IMR-90 (cell line): Measurements from ENCODE around the gene SORL1. TPM values are rescaled to one million over a fixed set of nuclear protein-coding genes. Genes with fewer than 3 reads are reported as not detected.

ENCODE experiments used
- ATAC-seq: fragments of 200-7000 bp; cut with Tn5 transposase; 2 replicates; pipeline ENCODE4 v1.9.1; 2020; ENCODE audit warnings: low read depth, mild to moderate bottlenecking, moderate library complexity
- BruUV-seq: library from RNA; stranded (reverse); fragments of 400-500 nt; replicated peaks from 2 replicates; lab custom pipeline; 2021; lab: Mats Ljungman, UMichigan
- CTCF ChIA-PET: fragments of 300-600 bp; formaldehyde crosslinking; extraction: SDS; loops from one replicate; lab custom pipeline; 2021; ENCODE audit warnings: antibody characterized with exemption; lab: Yijun Ruan, JAX
- POLR2A ChIA-PET: fragments of 300-600 bp; sonication (Branson Sonifier 250); formaldehyde crosslinking; loops from one replicate; lab custom pipeline; 2022; ENCODE audit warnings: antibody characterized with exemption; ENCODE audit not compliant: unreplicated experiment; lab: Charles Lee
- DNase-seq: peaks from one replicate; pipeline ENCODE4 v3.0.0; 2013
- H2AFZ ChIP-seq: replicated peaks from 2 replicates; pipeline ENCODE3; 2013; ENCODE audit warnings: low read length, mild to moderate bottlenecking; ENCODE audit not compliant: poor library complexity
- H2AK5ac ChIP-seq: 2 replicates; pipeline ENCODE4 v1.6.1; 2013; ENCODE audit warnings: low read depth, low read length, inconsistent platforms
- H2AK9ac ChIP-seq: replicated peaks from 2 replicates; pipeline ENCODE3; 2013; ENCODE audit warnings: mild to moderate bottlenecking, low read depth, low read length, moderate library complexity; ENCODE audit not compliant: poor library complexity
- H2BK120ac ChIP-seq: 2 replicates; pipeline ENCODE4 v1.6.1; 2013; ENCODE audit warnings: low read depth, low read length, inconsistent platforms
- H2BK15ac ChIP-seq: 3 replicates; pipeline ENCODE4 v1.6.1; 2013; ENCODE audit warnings: low read depth, low read length, inconsistent platforms
- H2BK20ac ChIP-seq: 2 replicates; pipeline ENCODE4 v1.6.1; 2013; ENCODE audit warnings: low read depth, mild to moderate bottlenecking, inconsistent platforms, low read length, moderate library complexity
- H2BK5ac ChIP-seq: 2 replicates; pipeline ENCODE4 v1.6.1; 2013; ENCODE audit warnings: mild to moderate bottlenecking, low read depth, low read length, inconsistent platforms; ENCODE audit not compliant: poor library complexity, severe bottlenecking
- H3K14ac ChIP-seq: replicated peaks from 2 replicates; pipeline ENCODE4 v1.6.1; 2013; ENCODE audit warnings: low read depth, low read length, inconsistent platforms
- H3K18ac ChIP-seq: 2 replicates; pipeline ENCODE4 v1.6.1; 2013; ENCODE audit warnings: low read depth, low read length, control low read depth
- H3K23ac ChIP-seq: 2 replicates; pipeline ENCODE4 v1.6.1; 2013; ENCODE audit warnings: low read depth, low read length, inconsistent platforms
- H3K27ac ChIP-seq: 2 replicates; pipeline ENCODE4 v1.5.1; 2013; ENCODE audit warnings: mild to moderate bottlenecking, control low read depth, low read length; ENCODE audit not compliant: insufficient read depth
- H3K27me3 ChIP-seq: 2 replicates; pipeline ENCODE4 v1.6.1; 2013; ENCODE audit warnings: low read length; ENCODE audit not compliant: control insufficient read depth, insufficient read depth
- H3K36me3 ChIP-seq: 2 replicates; pipeline ENCODE4 v1.6.1; 2013; ENCODE audit warnings: low read length, mixed read lengths; ENCODE audit not compliant: control insufficient read depth, insufficient read depth
- H3K4ac ChIP-seq: 2 replicates; pipeline ENCODE4 v1.6.1; 2013; ENCODE audit warnings: low read depth, low read length, inconsistent platforms
- H3K4me1 ChIP-seq: 2 replicates; pipeline ENCODE4 v1.6.1; 2013; ENCODE audit warnings: low read length, mixed read lengths; ENCODE audit not compliant: control insufficient read depth, insufficient read depth
- H3K4me2 ChIP-seq: 2 replicates; pipeline ENCODE4 v1.6.1; 2013; ENCODE audit warnings: low read depth, mild to moderate bottlenecking, control low read depth, low read length, moderate library complexity
- H3K4me3 ChIP-seq: 2 replicates; pipeline ENCODE4 v1.5.1; 2013; ENCODE audit warnings: low read depth, mild to moderate bottlenecking, control low read depth, low read length, moderate library complexity; ENCODE audit not compliant: insufficient read depth
- H3K56ac ChIP-seq: 2 replicates; pipeline ENCODE4 v1.6.1; 2013; ENCODE audit warnings: low read length, inconsistent platforms; ENCODE audit not compliant: insufficient read depth; ENCODE audit errors: extremely low read depth
- H3K79me1 ChIP-seq, 2 experiments: 2 replicates each; pipeline ENCODE4 v1.6.1; 2013; ENCODE audit warnings: low read length in 2 of 2, inconsistent platforms in 1 of 2, low read depth in 1 of 2
- H3K9ac ChIP-seq: 2 replicates; pipeline ENCODE4 v1.6.1; 2013; ENCODE audit warnings: low read depth, low read length, control low read depth
- H3K9me1 ChIP-seq: 2 replicates; pipeline ENCODE4 v1.6.1; 2013; ENCODE audit warnings: low read length, inconsistent platforms; ENCODE audit not compliant: insufficient read depth
- H3K9me3 ChIP-seq: 2 replicates; pipeline ENCODE4 v1.6.1; 2013; ENCODE audit warnings: low read length; ENCODE audit not compliant: control insufficient read depth, insufficient read depth
- H4K20me1 ChIP-seq: 2 replicates; pipeline ENCODE4 v1.6.1; 2013; ENCODE audit warnings: low read length, inconsistent platforms; ENCODE audit not compliant: insufficient read depth
- H4K5ac ChIP-seq: 2 replicates; pipeline ENCODE4 v1.6.1; 2013; ENCODE audit warnings: mild to moderate bottlenecking, low read depth, low read length, control low read depth
- H4K8ac ChIP-seq, 2 experiments: 2 replicates each; pipeline ENCODE4 v1.6.1; 2013; ENCODE audit warnings: low read depth in 2 of 2, low read length in 2 of 2, control low read depth in 1 of 2, inconsistent platforms in 1 of 2
- H4K91ac ChIP-seq: 2 replicates; pipeline ENCODE4 v1.6.1; 2013; ENCODE audit warnings: low read depth, low read length, inconsistent platforms; ENCODE audit not compliant: insufficient read depth
- BHLHE40 ChIP-seq: fragments of 150-350 bp; IDR thresholded peaks from 2 replicates; pipeline ENCODE4 v1.6.1; 2016; ENCODE audit warnings: mild to moderate bottlenecking, low read depth, low read length
- CEBPB ChIP-seq: IDR thresholded peaks from 2 replicates; pipeline ENCODE4 v1.6.1; 2012; ENCODE audit warnings: low read depth, low read length, improper control_type of control experiment
- CHD1 ChIP-seq: IDR thresholded peaks from 2 replicates; pipeline ENCODE4 v1.6.1; 2012; ENCODE audit warnings: low read depth, low read length, improper control_type of control experiment
- ELK1 ChIP-seq: fragments of 150-350 bp; IDR thresholded peaks from 2 replicates; pipeline ENCODE4 v1.6.1; 2016; ENCODE audit warnings: low read depth, mild to moderate bottlenecking, low read length, moderate library complexity, borderline replicate concordance
- FOS ChIP-seq: fragments of 150-350 bp; IDR thresholded peaks from 2 replicates; pipeline ENCODE4 v1.6.1; 2016; ENCODE audit warnings: low read depth, low read length
- MAZ ChIP-seq: IDR thresholded peaks from 2 replicates; pipeline ENCODE4 v1.6.1; 2012; ENCODE audit warnings: low read depth, mild to moderate bottlenecking, low read length, improper control_type of control experiment, moderate library complexity, borderline replicate concordance
- NFE2L2 ChIP-seq: fragments of 150-350 bp; IDR thresholded peaks from 2 replicates; pipeline ENCODE4 v1.6.1; 2016; ENCODE audit warnings: low read depth, mild to moderate bottlenecking, low read length
- POLR2A ChIP-seq: IDR thresholded peaks from 2 replicates; pipeline ENCODE4 v1.6.1; 2012; ENCODE audit warnings: mild to moderate bottlenecking, low read depth, low read length
- RCOR1 ChIP-seq: IDR thresholded peaks from 2 replicates; pipeline ENCODE4 v1.6.1; 2012; ENCODE audit warnings: mild to moderate bottlenecking, low read length, improper control_type of control experiment; ENCODE audit not compliant: insufficient replicate concordance
- RFX5 ChIP-seq: IDR thresholded peaks from 2 replicates; pipeline ENCODE4 v1.8.0; 2012; ENCODE audit warnings: low read depth, mild to moderate bottlenecking, low read length, moderate library complexity
- SMC3 ChIP-seq: fragments of 150-350 bp; IDR thresholded peaks from 2 replicates; pipeline ENCODE4 v1.6.1; 2016; ENCODE audit warnings: low read depth, mild to moderate bottlenecking, antibody characterized with exemption, low read length, moderate library complexity
- WGBS, 2 experiments: methylation state at CpG; one replicate each; pipeline versions ENCODE4 v1.1.5 to v1.1.7; 2013; ENCODE audit warnings: missing lambda C conversion rate in 2 of 2; ENCODE audit not compliant: insufficient read length in 1 of 2; ENCODE audit errors: extremely low coverage in 2 of 2; 5-methylcytosine and 5-hydroxymethylcytosine counted together
- dilution Hi-C: fragments of 300-500 bp; cut with HindIII; formaldehyde crosslinking; loops from one replicate; pipeline ENCODE4 v1.14.3; 2018; ENCODE audit warnings: low sequenced_read_pairs; ENCODE audit not compliant: unreplicated experiment
- in situ Hi-C: fragments of 300-500 bp; cut with MboI; formaldehyde crosslinking; loops from 3 replicates; pipeline ENCODE4 v1.14.3; 2019; ENCODE audit warnings: low sequenced_read_pairs, inconsistent platforms, mixed read lengths
- intact Hi-C: fragments of 100-400 bp; cut with micrococcal nuclease; formaldehyde crosslinking; loops from 2 replicates; pipeline ENCODE4 v1.10.0; 2022
- polyA plus RNA-seq, 3 experiments: library from polyadenylated mRNA; depleted of rRNA; stranded (reverse); fragments of >200 nt; gene quantifications; 2 replicates each; pipeline ENCODE4 v1.2.3, GENCODE V29; 2012; ENCODE audit warnings: low replicate concordance in 1 of 3
- total RNA-seq: library from RNA; depleted of rRNA; stranded (reverse); fragments of >200 nt; gene quantifications from 2 replicates; pipeline ENCODE4 v1.2.3, GENCODE V29; 2012
- TF ChIP-seq, protein P1 (sequence below): fragments of 150-350 bp; IDR thresholded peaks from 2 replicates; pipeline ENCODE4 v1.6.1; 2017; ENCODE audit warnings: mild to moderate bottlenecking, antibody characterized with exemption, low read length, low read depth
- TF ChIP-seq, protein P2 (sequence below): conservative IDR thresholded peaks from 2 replicates; pipeline ENCODE4 v1.5.1; 2012; ENCODE audit warnings: mild to moderate bottlenecking, low read depth, low read length, improper control_type of control experiment

The SORL1 gene
- total and polyA plus RNA-seq, 2 of the 4 experiments (the other 2 are of a cell fraction): 1.0 to 2.0 TPM

DNA sequence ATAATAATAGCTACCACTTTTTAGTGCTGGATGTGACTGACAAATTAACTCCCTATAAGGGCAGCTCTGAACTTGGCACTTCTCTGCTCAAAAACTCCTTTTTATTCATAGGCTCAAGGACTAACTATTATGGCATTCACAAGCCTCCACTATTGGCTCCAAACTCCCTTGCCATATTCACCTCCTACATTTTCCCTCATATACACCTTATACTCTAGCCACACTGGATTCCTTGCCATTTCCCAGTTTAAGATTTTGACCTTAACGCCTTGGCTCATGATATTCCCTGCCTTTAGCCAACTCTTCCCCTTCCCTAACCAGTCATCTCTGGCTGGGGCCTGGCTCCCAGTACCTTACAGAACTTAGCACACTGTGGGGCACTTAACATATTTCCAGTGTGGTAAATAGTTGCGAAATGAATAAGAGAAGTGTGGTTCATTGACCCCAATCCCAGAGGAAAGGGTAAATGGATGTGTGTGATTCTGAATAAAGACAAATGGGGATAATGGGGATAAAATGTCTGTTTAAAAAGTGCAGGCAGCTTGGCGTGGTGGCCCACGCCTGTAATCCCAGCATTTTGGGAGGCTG lies 40.0 kb upstream of the SORL1 start:
- dilution Hi-C loops: no loop called here
- in situ Hi-C loops: no loop called here

More for the DNA sequence above, 40.0 kb upstream of the SORL1 start:
- no peak for DNase-seq
- no peaks in the 10 kb centered on the region for H3K9me3 ChIP-seq
- H2AK9ac ChIP-seq: no peak overlapping the region
- H3K9me1 ChIP-seq: no peaks in the 10 kb centered on the region
- no peak for ATAC-seq
- no peaks in the 10 kb centered on the region for H3K79me1 ChIP-seq
- no peaks in the 10 kb centered on the region for H3K36me3 ChIP-seq
- no peak overlapping the region for H3K27ac ChIP-seq
- WGBS, 2 experiments: 80% methylated on average over 2 of the region's 4 CpGs; no CpG with 5 or more reads in 1 of the 2 experiments
- no peak overlapping the region for H4K91ac ChIP-seq
- no peak overlapping the region for H4K8ac ChIP-seq
- H3K4me1 ChIP-seq: no peaks in the 10 kb centered on the region; the same call in 1 of the 2 replicates
- H4K20me1 ChIP-seq: no peaks in the 10 kb centered on the region
- no peak overlapping the region for H2BK5ac ChIP-seq
- no peak overlapping the region for H2AK5ac ChIP-seq
- H3K27me3 ChIP-seq: peaks cover 4% of the 10 kb centered on the region
- no peak overlapping the region for H2BK120ac ChIP-seq
- H3K4me3 ChIP-seq: no peak overlapping the region
- H4K5ac ChIP-seq: no peak overlapping the region
- no peak overlapping the region for H2AFZ ChIP-seq
- H3K4me2 ChIP-seq: no peak overlapping the region
- no peak overlapping the region for H3K14ac ChIP-seq
- no TSS peak for BruUV-seq
- H3K9ac ChIP-seq: no peak overlapping the region
- no peak for TF ChIP-seq CHD1
- TF ChIP-seq BHLHE40: no peak
- no peak for TF ChIP-seq POLR2A
- TF ChIP-seq, protein P1, sequence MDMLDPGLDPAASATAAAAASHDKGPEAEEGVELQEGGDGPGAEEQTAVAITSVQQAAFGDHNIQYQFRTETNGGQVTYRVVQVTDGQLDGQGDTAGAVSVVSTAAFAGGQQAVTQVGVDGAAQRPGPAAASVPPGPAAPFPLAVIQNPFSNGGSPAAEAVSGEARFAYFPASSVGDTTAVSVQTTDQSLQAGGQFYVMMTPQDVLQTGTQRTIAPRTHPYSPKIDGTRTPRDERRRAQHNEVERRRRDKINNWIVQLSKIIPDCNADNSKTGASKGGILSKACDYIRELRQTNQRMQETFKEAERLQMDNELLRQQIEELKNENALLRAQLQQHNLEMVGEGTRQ: no peak
- no peak for TF ChIP-seq RFX5
- TF ChIP-seq, protein P2, sequence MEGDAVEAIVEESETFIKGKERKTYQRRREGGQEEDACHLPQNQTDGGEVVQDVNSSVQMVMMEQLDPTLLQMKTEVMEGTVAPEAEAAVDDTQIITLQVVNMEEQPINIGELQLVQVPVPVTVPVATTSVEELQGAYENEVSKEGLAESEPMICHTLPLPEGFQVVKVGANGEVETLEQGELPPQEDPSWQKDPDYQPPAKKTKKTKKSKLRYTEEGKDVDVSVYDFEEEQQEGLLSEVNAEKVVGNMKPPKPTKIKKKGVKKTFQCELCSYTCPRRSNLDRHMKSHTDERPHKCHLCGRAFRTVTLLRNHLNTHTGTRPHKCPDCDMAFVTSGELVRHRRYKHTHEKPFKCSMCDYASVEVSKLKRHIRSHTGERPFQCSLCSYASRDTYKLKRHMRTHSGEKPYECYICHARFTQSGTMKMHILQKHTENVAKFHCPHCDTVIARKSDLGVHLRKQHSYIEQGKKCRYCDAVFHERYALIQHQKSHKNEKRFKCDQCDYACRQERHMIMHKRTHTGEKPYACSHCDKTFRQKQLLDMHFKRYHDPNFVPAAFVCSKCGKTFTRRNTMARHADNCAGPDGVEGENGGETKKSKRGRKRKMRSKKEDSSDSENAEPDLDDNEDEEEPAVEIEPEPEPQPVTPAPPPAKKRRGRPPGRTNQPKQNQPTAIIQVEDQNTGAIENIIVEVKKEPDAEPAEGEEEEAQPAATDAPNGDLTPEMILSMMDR: no peak
- no peak for TF ChIP-seq FOS
- no peak for TF ChIP-seq CEBPB
- TF ChIP-seq MAZ: no peak
- TF ChIP-seq SMC3: no peak
- no peak for TF ChIP-seq NFE2L2
- TF ChIP-seq ELK1: no peak
- no peak for TF ChIP-seq RCOR1
- no peak overlapping the region for H3K18ac ChIP-seq
- ChIA-PET CTCF (no interaction called here), POLR2A (no interaction called here)
- no peak overlapping the region for H3K56ac ChIP-seq
- H2BK15ac ChIP-seq: no peak overlapping the region
- no peak overlapping the region for H2BK20ac ChIP-seq
- no peak overlapping the region for H3K4ac ChIP-seq
- intact Hi-C loops: no loop called here
- H3K23ac ChIP-seq: no peak overlapping the region
